ENCODE measurements around the gene ZNF519. TPM values are rescaled to one million over a fixed set of nuclear protein-coding genes. Genes with fewer than 3 reads are reported as not detected.
A peak's percentile ranks its signal among the peaks of the same experiment; 100 is the strongest.
"Not testable (repeated sequence)": the region's sequence is repeated elsewhere in the genome, so short reads cannot be mapped to it uniquely, and the experiment has no call there.

ZNF519 gene
- polyA plus RNA-seq (2013, experiment 1 of 2; ENCODE audit: insufficient read length), result 4.5 TPM
- polyA plus RNA-seq (2013, experiment 2 of 2; ENCODE audit: insufficient read length), result 2.1 TPM

- peak; percentile 98 for DNase-seq
Observed at GRCh38 chr18:14132271-14132700, at the start of gene ZNF519. TSS of gene ZNF519 (minus strand) at chr18:14132435. CDS start at chr18:14132277, 158 bp downstream.

GRCh38 chr18:14179306-14179705 is 47.1 kb upstream of the ZNF519 start:
- DNase-seq, result no peak

GRCh38 chr18:14178321-14179196 is 46.3 kb upstream of the ZNF519 start:
- DNase-seq, result peak; percentile 72

- not testable (repeated sequence) for DNase-seq
Observed at GRCh38 chr18:14177540-14178320, 45.5 kb upstream of the ZNF519 start.

GRCh38 chr18:14175404-14175803 is 43.2 kb upstream of the ZNF519 start:
- not testable (repeated sequence) for DNase-seq

- no peak for DNase-seq
Observed at GRCh38 chr18:14174706-14175085, 42.5 kb upstream of the ZNF519 start.

- not testable (repeated sequence) for DNase-seq
Observed at GRCh38 chr18:14174002-14174705, 41.9 kb upstream of the ZNF519 start.

GRCh38 chr18:14173116-14173951 is 41.1 kb upstream of the ZNF519 start:
- not testable (repeated sequence) for DNase-seq

GRCh38 chr18:14172142-14173115 is 40.2 kb upstream of the ZNF519 start:
- not testable (repeated sequence) for DNase-seq

- DNase-seq, result not testable (repeated sequence)
Observed at GRCh38 chr18:14171301-14172141, 39.3 kb upstream of the ZNF519 start.

- not testable (repeated sequence) for DNase-seq
Observed at GRCh38 chr18:14170367-14171036, 38.3 kb upstream of the ZNF519 start.

GRCh38 chr18:14162915-14163314 is 30.7 kb upstream of the ZNF519 start:
- DNase-seq, result not testable (repeated sequence)

- not testable (repeated sequence) for DNase-seq
Observed at GRCh38 chr18:14151564-14152113, 19.4 kb upstream of the ZNF519 start.

GRCh38 chr18:14150766-14151165 is 18.5 kb upstream of the ZNF519 start:
- DNase-seq, result not testable (repeated sequence)

GRCh38 chr18:14149916-14150420 is 17.7 kb upstream of the ZNF519 start:
- DNase-seq, result not testable (repeated sequence)

GRCh38 chr18:14149121-14149850 is 17.1 kb upstream of the ZNF519 start:
- not testable (repeated sequence) for DNase-seq

Data from fibroblast of skin of back (primary cell).